TTC549 (cell line): ENCODE results near the gene STAB1.

Source experiments
- FAIRE-seq: peaks from 2 replicates; lab custom pipeline; 2012; peaks lifted over from hg19 to GRCh38; lab: Jason Lieb, UNC

The STAB1 gene, protein sequence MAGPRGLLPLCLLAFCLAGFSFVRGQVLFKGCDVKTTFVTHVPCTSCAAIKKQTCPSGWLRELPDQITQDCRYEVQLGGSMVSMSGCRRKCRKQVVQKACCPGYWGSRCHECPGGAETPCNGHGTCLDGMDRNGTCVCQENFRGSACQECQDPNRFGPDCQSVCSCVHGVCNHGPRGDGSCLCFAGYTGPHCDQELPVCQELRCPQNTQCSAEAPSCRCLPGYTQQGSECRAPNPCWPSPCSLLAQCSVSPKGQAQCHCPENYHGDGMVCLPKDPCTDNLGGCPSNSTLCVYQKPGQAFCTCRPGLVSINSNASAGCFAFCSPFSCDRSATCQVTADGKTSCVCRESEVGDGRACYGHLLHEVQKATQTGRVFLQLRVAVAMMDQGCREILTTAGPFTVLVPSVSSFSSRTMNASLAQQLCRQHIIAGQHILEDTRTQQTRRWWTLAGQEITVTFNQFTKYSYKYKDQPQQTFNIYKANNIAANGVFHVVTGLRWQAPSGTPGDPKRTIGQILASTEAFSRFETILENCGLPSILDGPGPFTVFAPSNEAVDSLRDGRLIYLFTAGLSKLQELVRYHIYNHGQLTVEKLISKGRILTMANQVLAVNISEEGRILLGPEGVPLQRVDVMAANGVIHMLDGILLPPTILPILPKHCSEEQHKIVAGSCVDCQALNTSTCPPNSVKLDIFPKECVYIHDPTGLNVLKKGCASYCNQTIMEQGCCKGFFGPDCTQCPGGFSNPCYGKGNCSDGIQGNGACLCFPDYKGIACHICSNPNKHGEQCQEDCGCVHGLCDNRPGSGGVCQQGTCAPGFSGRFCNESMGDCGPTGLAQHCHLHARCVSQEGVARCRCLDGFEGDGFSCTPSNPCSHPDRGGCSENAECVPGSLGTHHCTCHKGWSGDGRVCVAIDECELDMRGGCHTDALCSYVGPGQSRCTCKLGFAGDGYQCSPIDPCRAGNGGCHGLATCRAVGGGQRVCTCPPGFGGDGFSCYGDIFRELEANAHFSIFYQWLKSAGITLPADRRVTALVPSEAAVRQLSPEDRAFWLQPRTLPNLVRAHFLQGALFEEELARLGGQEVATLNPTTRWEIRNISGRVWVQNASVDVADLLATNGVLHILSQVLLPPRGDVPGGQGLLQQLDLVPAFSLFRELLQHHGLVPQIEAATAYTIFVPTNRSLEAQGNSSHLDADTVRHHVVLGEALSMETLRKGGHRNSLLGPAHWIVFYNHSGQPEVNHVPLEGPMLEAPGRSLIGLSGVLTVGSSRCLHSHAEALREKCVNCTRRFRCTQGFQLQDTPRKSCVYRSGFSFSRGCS (N-terminal part only)

DNA sequence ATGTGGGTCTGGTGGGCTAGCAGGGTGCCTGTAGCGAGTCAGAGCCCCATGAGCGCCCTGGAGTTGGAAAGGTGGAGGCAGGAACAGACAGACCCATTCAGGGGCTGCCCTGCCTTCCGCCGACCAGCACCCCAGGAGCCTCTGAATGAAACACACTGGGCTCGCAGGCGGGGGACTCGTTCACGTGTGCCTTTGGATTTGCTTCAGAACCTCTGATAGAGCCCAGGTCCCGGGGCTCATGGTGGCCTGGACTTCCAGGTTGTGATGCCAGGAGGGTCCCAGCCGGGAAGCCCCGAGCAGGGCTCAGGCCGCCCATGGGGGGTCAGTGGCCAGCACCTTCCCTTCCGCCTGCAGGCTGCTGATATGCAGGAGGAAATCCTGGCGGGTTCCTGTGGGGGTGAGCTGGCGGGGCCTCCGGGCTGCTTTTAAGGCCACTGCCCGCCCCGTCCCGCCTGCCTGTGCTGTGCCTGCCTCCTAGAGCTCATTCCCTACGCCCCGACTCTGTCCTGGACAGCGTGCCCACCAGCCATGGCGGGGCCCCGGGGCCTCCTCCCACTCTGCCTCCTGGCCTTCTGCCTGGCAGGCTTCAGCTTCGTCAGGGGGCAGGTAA is at the start of gene STAB1:
Gene STAB1 (plus strand): TSS at position 453 of the 610 bp plus-strand sequence. CDS start 76 bp downstream, at position 529.
- FAIRE-seq, result no peak

GRCh38 chr3:52446042-52446441 is 49.1 kb upstream of the STAB1 start:
- FAIRE-seq, result no peak

GRCh38 chr3:52446631-52447511 is 48.3 kb upstream of the STAB1 start:
- no peak for FAIRE-seq

DNA sequence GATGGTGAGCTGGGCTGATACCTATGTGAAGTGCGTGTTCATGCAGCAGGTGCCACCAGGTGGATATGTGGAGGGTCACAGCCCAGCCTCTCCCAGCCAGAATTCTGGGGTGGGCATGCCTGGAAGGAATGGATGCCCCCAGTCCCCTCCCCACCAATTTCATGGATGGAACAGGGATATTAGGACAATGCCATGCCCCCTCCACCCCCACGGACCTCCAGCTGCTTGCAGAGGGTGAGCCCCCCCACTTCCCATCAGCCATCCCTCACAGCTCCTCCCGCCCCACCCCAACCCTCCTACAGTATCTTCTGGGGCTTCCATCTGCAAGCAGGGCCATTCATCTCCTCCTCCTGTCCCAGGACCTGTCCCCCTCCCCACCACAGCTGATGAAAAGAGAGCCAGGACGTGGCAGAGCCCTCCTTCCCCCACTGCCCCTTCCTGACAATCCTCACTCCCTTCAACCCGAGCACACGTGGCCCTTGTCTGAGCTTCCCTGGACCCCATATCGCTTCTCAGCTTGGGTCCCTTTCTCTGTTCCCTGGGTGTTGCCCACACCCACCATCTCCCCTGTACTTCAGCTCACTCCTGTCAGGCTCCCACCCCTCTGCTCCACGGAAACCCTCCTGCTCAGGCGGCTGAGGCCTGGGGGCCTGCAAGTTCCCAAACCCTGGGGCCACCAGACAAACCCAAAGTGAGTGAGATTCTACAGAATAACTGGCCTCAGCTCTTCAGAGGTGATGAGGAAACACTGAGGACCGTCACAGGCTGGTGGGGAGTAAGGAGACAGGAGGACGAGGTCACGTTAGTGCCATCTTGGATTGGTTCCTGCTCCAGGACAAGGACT is 47.4 kb upstream of the STAB1 start:
- FAIRE-seq, result no peak

GRCh38 chr3:52450489-52451236 is 44.5 kb upstream of the STAB1 start:
- no peak for FAIRE-seq

GRCh38 chr3:52451237-52452083 is 43.7 kb upstream of the STAB1 start:
- FAIRE-seq, result no peak

GRCh38 chr3:52452126-52452525 is 43.0 kb upstream of the STAB1 start:
- no peak for FAIRE-seq

GRCh38 chr3:52452570-52453221 is 42.4 kb upstream of the STAB1 start:
- no peak for FAIRE-seq

GRCh38 chr3:52453496-52454249 is 41.5 kb upstream of the STAB1 start, which contains the start of gene TNNC1:
Gene TNNC1 (minus strand): TSS chr3:52454041. CDS start chr3:52454015, 26 bp downstream.
- FAIRE-seq, result no peak

- no peak for FAIRE-seq
Observed at GRCh38 chr3:52454250-52454937, 40.7 kb upstream of the STAB1 start.

- FAIRE-seq, result no peak
Observed at GRCh38 chr3:52454938-52455282, 40.2 kb upstream of the STAB1 start.

- FAIRE-seq, result no peak
Observed at GRCh38 chr3:52455283-52456168, 39.6 kb upstream of the STAB1 start, which contains the start of gene NISCH. Gene NISCH (plus strand): TSS chr3:52455604. CDS start chr3:52455642, 38 bp downstream.

- FAIRE-seq, result no peak
Observed at GRCh38 chr3:52456169-52456799, 38.9 kb upstream of the STAB1 start.

DNA sequence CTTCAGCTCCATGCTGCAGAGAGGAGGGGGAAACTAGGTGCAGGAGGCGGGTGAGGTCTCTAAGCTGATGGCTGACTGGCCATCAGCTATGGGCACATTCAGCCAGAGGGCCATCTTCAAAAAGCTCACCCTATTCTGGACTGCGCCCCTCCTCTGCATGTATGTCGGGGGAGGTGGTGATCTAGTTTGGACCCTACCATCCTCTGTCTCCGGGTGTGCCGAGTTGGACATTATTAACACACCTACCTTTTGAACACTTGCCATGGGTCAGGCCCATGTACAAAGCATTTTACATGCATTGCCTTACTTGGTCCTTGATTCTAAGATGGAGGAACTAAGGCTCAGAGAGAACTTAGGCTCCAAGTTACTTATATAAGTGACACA is 38.3 kb upstream of the STAB1 start:
- no peak for FAIRE-seq
